Natural killer cell treated with Interleukin-12 subunit alpha and Interleukin-12 subunit beta and Interleukin-15 and Interleukin-18, amount 100 ng/mL, for 72 hours (primary cell): ENCODE data around the gene AGAP9. TPM values are rescaled to one million over a fixed set of nuclear protein-coding genes. Genes with fewer than 3 reads are reported as not detected.
A peak's percentile ranks its signal among the peaks of the same experiment; 100 is the strongest.
"Not testable (repeated sequence)": the region's sequence is repeated elsewhere in the genome, so short reads cannot be mapped to it uniquely, and the experiment has no call there.

ENCODE experiments used
- ATAC-seq, 2 donors: fragments of 150-1000 bp; cut with Tn5 transposase in 1 of 2; sonication (Bioruptor Pico), chemical (Tn5 transposase) in 1 of 2; 2 replicates each; pipeline ENCODE4 v1.10.0; 2021
- DNase-seq: peaks from one replicate; pipeline ENCODE4 v3.0.0; 2022; ENCODE audit warnings: low spot score
- H3K27ac Mint-ChIP-seq, 2 donors: 1 replicate in 1 of 2; 2 replicates in 1 of 2; pipeline ENCODE4 v1.8.0; 2022; ENCODE audit warnings: mixed read lengths in 2 of 2, mild to moderate bottlenecking in 1 of 2, moderate library complexity in 1 of 2
- H3K27me3 Mint-ChIP-seq, 2 donors: 1 replicate in 1 of 2; 2 replicates in 1 of 2; pipeline ENCODE4 v1.8.0; 2022; ENCODE audit warnings: mixed read lengths in 2 of 2
- H3K36me3 Mint-ChIP-seq: one replicate; pipeline ENCODE4 v1.8.0; 2022; ENCODE audit warnings: mixed read lengths
- H3K4me1 Mint-ChIP-seq, 2 donors: 1 replicate in 1 of 2; 2 replicates in 1 of 2; pipeline ENCODE4 v1.8.0; 2022; ENCODE audit warnings: low read depth in 2 of 2, mixed read lengths in 2 of 2, mild to moderate bottlenecking in 1 of 2
- H3K4me3 Mint-ChIP-seq: one replicate; pipeline ENCODE4 v1.8.0; 2022; ENCODE audit warnings: mixed read lengths
- H3K9me3 Mint-ChIP-seq: 2 replicates; pipeline ENCODE4 v1.8.0; 2022; ENCODE audit warnings: mixed read lengths
- total RNA-seq, 2 donors: library from RNA; stranded (reverse); gene quantifications; one replicate each; pipeline ENCODE4 v1.2.3, GENCODE V29; 2022

Gene AGAP9
- 1 to 10 TPM; 5.1 to 5.3 TPM for total RNA-seq

GRCh38 chr10:47523475-47523874, at the start of gene AGAP9:
Gene AGAP9 (minus strand): TSS chr10:47523638. CDS start chr10:47523526, 112 bp downstream.
- not testable (repeated sequence) for H3K9me3 Mint-ChIP-seq, H3K4me3 Mint-ChIP-seq, DNase-seq, H3K36me3 Mint-ChIP-seq, H3K27ac Mint-ChIP-seq, ATAC-seq, H3K27me3 Mint-ChIP-seq, H3K4me1 Mint-ChIP-seq

GRCh38 chr10:47571138-47571912, 47.9 kb upstream of the AGAP9 start:
- H3K36me3 Mint-ChIP-seq, DNase-seq, H3K4me3 Mint-ChIP-seq, H3K27ac Mint-ChIP-seq, H3K9me3 Mint-ChIP-seq, ATAC-seq, H3K4me1 Mint-ChIP-seq, H3K27me3 Mint-ChIP-seq: not testable (repeated sequence)

- not testable (repeated sequence) for H3K36me3 Mint-ChIP-seq, H3K4me3 Mint-ChIP-seq, H3K9me3 Mint-ChIP-seq, H3K27me3 Mint-ChIP-seq, DNase-seq, H3K4me1 Mint-ChIP-seq, H3K27ac Mint-ChIP-seq
- ATAC-seq = peak in 1 of 2 donors; percentile 41
Measured at GRCh38 chr10:47566757-47567156, 43.3 kb upstream of the AGAP9 start.

GRCh38 chr10:47566108-47566699, 42.8 kb upstream of the AGAP9 start:
- H3K9me3 Mint-ChIP-seq, H3K27me3 Mint-ChIP-seq, H3K4me1 Mint-ChIP-seq, H3K27ac Mint-ChIP-seq, H3K36me3 Mint-ChIP-seq, ATAC-seq, H3K4me3 Mint-ChIP-seq: not testable (repeated sequence)
- peak; percentile 44 for DNase-seq

GRCh38 chr10:47565517-47565920, 42.1 kb upstream of the AGAP9 start:
- H3K27me3 Mint-ChIP-seq, H3K4me1 Mint-ChIP-seq, H3K9me3 Mint-ChIP-seq, H3K27ac Mint-ChIP-seq, H3K36me3 Mint-ChIP-seq, H3K4me3 Mint-ChIP-seq: not testable (repeated sequence)
- ATAC-seq (peak in 1 of 2 donors; percentile 11), DNase-seq (peak; percentile 58)

GRCh38 chr10:47564953-47565352, 41.5 kb upstream of the AGAP9 start:
- not testable (repeated sequence) for H3K4me1 Mint-ChIP-seq, H3K9me3 Mint-ChIP-seq, H3K36me3 Mint-ChIP-seq, DNase-seq, ATAC-seq, H3K4me3 Mint-ChIP-seq, H3K27ac Mint-ChIP-seq, H3K27me3 Mint-ChIP-seq

- ATAC-seq, DNase-seq, H3K4me1 Mint-ChIP-seq, H3K36me3 Mint-ChIP-seq, H3K9me3 Mint-ChIP-seq, H3K4me3 Mint-ChIP-seq, H3K27me3 Mint-ChIP-seq, H3K27ac Mint-ChIP-seq: not testable (repeated sequence)
Measured at GRCh38 chr10:47564318-47564717, 40.9 kb upstream of the AGAP9 start.

GRCh38 chr10:47560452-47560851, 37.0 kb upstream of the AGAP9 start:
- not testable (repeated sequence) for H3K36me3 Mint-ChIP-seq, DNase-seq, H3K4me1 Mint-ChIP-seq, H3K4me3 Mint-ChIP-seq, H3K9me3 Mint-ChIP-seq, H3K27me3 Mint-ChIP-seq, H3K27ac Mint-ChIP-seq
- ATAC-seq = peak in 1 of 2 donors; percentile 49

GRCh38 chr10:47559718-47560308, 36.4 kb upstream of the AGAP9 start:
- H3K27me3 Mint-ChIP-seq, H3K4me3 Mint-ChIP-seq, H3K4me1 Mint-ChIP-seq: not testable (repeated sequence)

GRCh38 chr10:47558109-47558508, 34.7 kb upstream of the AGAP9 start:
- not testable (repeated sequence) for ATAC-seq, DNase-seq, H3K27ac Mint-ChIP-seq, H3K4me1 Mint-ChIP-seq, H3K9me3 Mint-ChIP-seq, H3K27me3 Mint-ChIP-seq, H3K4me3 Mint-ChIP-seq, H3K36me3 Mint-ChIP-seq

More at GRCh38 chr10:47559718-47560308, 36.4 kb upstream of the AGAP9 start:
- DNase-seq, ATAC-seq, H3K9me3 Mint-ChIP-seq, H3K27ac Mint-ChIP-seq, H3K36me3 Mint-ChIP-seq: not testable (repeated sequence)

- H3K4me1 Mint-ChIP-seq, H3K4me3 Mint-ChIP-seq, H3K27me3 Mint-ChIP-seq, H3K9me3 Mint-ChIP-seq, H3K36me3 Mint-ChIP-seq, ATAC-seq, DNase-seq, H3K27ac Mint-ChIP-seq: not testable (repeated sequence)
Measured at GRCh38 chr10:47557616-47558015, 34.2 kb upstream of the AGAP9 start.

- not testable (repeated sequence) for ATAC-seq, H3K27ac Mint-ChIP-seq, H3K9me3 Mint-ChIP-seq, DNase-seq, H3K4me1 Mint-ChIP-seq, H3K27me3 Mint-ChIP-seq, H3K36me3 Mint-ChIP-seq
- H3K4me3 Mint-ChIP-seq = peak overlapping the region; percentile 30
Measured at GRCh38 chr10:47555334-47555733, 31.9 kb upstream of the AGAP9 start.

- not testable (repeated sequence) for H3K36me3 Mint-ChIP-seq, H3K4me1 Mint-ChIP-seq, H3K27me3 Mint-ChIP-seq, H3K9me3 Mint-ChIP-seq, DNase-seq, ATAC-seq, H3K27ac Mint-ChIP-seq
- H3K4me3 Mint-ChIP-seq = peak overlapping the region; percentile 36
Measured at GRCh38 chr10:47554552-47554951, 31.1 kb upstream of the AGAP9 start.

- not testable (repeated sequence) for H3K4me3 Mint-ChIP-seq, DNase-seq, H3K4me1 Mint-ChIP-seq, H3K36me3 Mint-ChIP-seq, H3K27me3 Mint-ChIP-seq, H3K9me3 Mint-ChIP-seq
- H3K27ac Mint-ChIP-seq = peak overlapping the region in 1 of 2 donors; percentile 93
- ATAC-seq = peak in 1 of 2 donors; percentile 52
Measured at GRCh38 chr10:47553860-47554247, 30.4 kb upstream of the AGAP9 start.
